A549 (cell line): Measurements from ENCODE around the gene DIP2C. TPM values are rescaled to one million over a fixed set of nuclear protein-coding genes. Genes with fewer than 3 reads are reported as not detected.

ENCODE experiments used
- ATAC-seq, 2 experiments: fragments of 200-7000 bp in 1 of 2; fragments of >200 bp in 1 of 2; cut with Nextera tagmentation in 1 of 2; cut with Tn5 transposase in 1 of 2; 3 replicates each; pipeline versions ENCODE4 v1.8.0 to v1.9.1; 2018 to 2020; ENCODE audit warnings: mild to moderate bottlenecking in 1 of 2, moderate library complexity in 1 of 2
- CTCF ChIA-PET: fragments of 300-600 bp; sonication (Branson Sonifier 250); formaldehyde crosslinking; extraction: SDS; loops from one replicate; lab custom pipeline; 2021; ENCODE audit warnings: antibody characterized with exemption, inconsistent platforms; lab: Yijun Ruan, JAX
- POLR2A ChIA-PET: fragments of 350-600 bp; formaldehyde crosslinking; extraction: SDS; loops from one replicate; lab custom pipeline; 2021; ENCODE audit warnings: antibody characterized with exemption, inconsistent platforms; lab: Yijun Ruan, JAX
- DNase-seq, 2 experiments: peaks; one replicate each; pipeline versions ENCODE4 v3.0.0 to v3.0.0-alpha.2; 2011 to 2016; ENCODE audit warnings: low read depth in 1 of 2, low spot score in 1 of 2
- FAIRE-seq: peaks from 2 replicates; lab custom pipeline; 2011; peaks lifted over from hg19 to GRCh38; lab: Jason Lieb, UNC
- H3K27ac ChIP-seq, 2 experiments: fragments of >200 bp; sonication (Bioruptor Twin); formaldehyde crosslinking; 3 replicates each; pipeline ENCODE4 v1.5.1; 2016 to 2017
- H3K4me1 ChIP-seq: fragments of >200 bp; sonication (Bioruptor Twin); formaldehyde crosslinking; 3 replicates; pipeline ENCODE4 v1.6.1; 2016
- H3K4me2 ChIP-seq: fragments of >200 bp; sonication (Bioruptor Twin); formaldehyde crosslinking; 3 replicates; pipeline ENCODE4 v1.6.1; 2016
- H3K4me3 ChIP-seq: fragments of >200 bp; sonication (Bioruptor Twin); formaldehyde crosslinking; 3 replicates; pipeline ENCODE4 v1.5.1; 2016
- H3K9me3 ChIP-seq: fragments of >200 bp; sonication (Bioruptor Twin); formaldehyde crosslinking; 3 replicates; pipeline ENCODE4 v1.6.1; 2016
- BHLHE40 ChIP-seq: IDR thresholded peaks from 2 replicates; pipeline ENCODE4 v1.6.1; 2012; ENCODE audit warnings: low read depth, low read length, inconsistent platforms
- EHMT2 ChIP-seq: fragments of 200-600 bp; sonication (generic); IDR thresholded peaks from 2 replicates; pipeline ENCODE4 v1.6.1; 2016; ENCODE audit warnings: antibody characterized with exemption, low read depth, mild to moderate bottlenecking, moderate library complexity
- FOSB ChIP-seq: fragments of 250-450 bp; sonication (Bioruptor Pico); IDR thresholded peaks from 2 replicates; pipeline ENCODE4 v1.5.0; 2020; ENCODE audit warnings: mild to moderate bottlenecking, moderate library complexity
- GATA3 ChIP-seq: IDR thresholded peaks from 2 replicates; pipeline ENCODE4 v1.6.1; 2012; ENCODE audit warnings: borderline replicate concordance
- HDAC2 ChIP-seq: fragments of 200-600 bp; sonication (generic); IDR thresholded peaks from 2 replicates; pipeline ENCODE4 v1.6.1; 2016
- JUNB ChIP-seq: fragments of >200 bp; sonication (Bioruptor Twin); formaldehyde crosslinking; IDR thresholded peaks from 2 replicates; pipeline ENCODE4 v1.6.1; 2016
- KDM1A ChIP-seq: fragments of 200-600 bp; sonication (generic); IDR thresholded peaks from 2 replicates; pipeline ENCODE4 v1.6.1; 2016; ENCODE audit warnings: low read depth, mild to moderate bottlenecking
- MYC ChIP-seq: IDR thresholded peaks from 2 replicates; pipeline ENCODE4 v1.6.1; 2012; ENCODE audit warnings: mild to moderate bottlenecking, inconsistent platforms, low read length, improper control_type of control experiment, borderline replicate concordance
- NR3C1 ChIP-seq: fragments of >200 bp; sonication (Bioruptor Twin); formaldehyde crosslinking; IDR thresholded peaks from 3 replicates; pipeline ENCODE4 v1.6.1; 2017
- RAD21 ChIP-seq, 2 experiments: fragments of >200 bp in 1 of 2; sonication (Bioruptor Twin) in 1 of 2; formaldehyde crosslinking in 1 of 2; IDR thresholded peaks in 1 of 2; conservative IDR thresholded peaks in 1 of 2; 2 replicates in 1 of 2; 3 replicates in 1 of 2; pipeline ENCODE4 v1.6.1; 2012 to 2018; ENCODE audit warnings: inconsistent platforms in 1 of 2
- RCOR1 ChIP-seq: fragments of 150-350 bp; IDR thresholded peaks from 2 replicates; pipeline ENCODE4 v1.6.1; 2014; ENCODE audit warnings: antibody characterized with exemption, low read length, low read depth
- RNF2 ChIP-seq: fragments of 200-600 bp; sonication (generic); IDR thresholded peaks from 2 replicates; pipeline ENCODE4 v1.6.1; 2016; ENCODE audit warnings: low read depth, mild to moderate bottlenecking, antibody characterized with exemption, moderate library complexity, borderline replicate concordance
- SREBF2 ChIP-seq: fragments of 450-650 bp; IDR thresholded peaks from 2 replicates; pipeline ENCODE4 v1.6.1; 2014; ENCODE audit warnings: mild to moderate bottlenecking, moderate library complexity
- ZC3H11A ChIP-seq: fragments of 450-650 bp; IDR thresholded peaks from 2 replicates; pipeline ENCODE4 v1.6.1; 2014; ENCODE audit warnings: antibody characterized with exemption, mild to moderate bottlenecking
- ZNF302 ChIP-seq: fragments of 250-450 bp; sonication (Bioruptor Pico); IDR thresholded peaks from 2 replicates; pipeline ENCODE4 v1.9.0; 2021; ENCODE audit warnings: inconsistent platforms, mild to moderate bottlenecking, moderate library complexity
- WGBS: methylation state at CpG from one replicate; pipeline ENCODE4 v1.1.6; 2017; ENCODE audit errors: missing lambda C conversion rate; 5-methylcytosine and 5-hydroxymethylcytosine counted together
- polyA plus RNA-seq, 4 experiments: library from polyadenylated mRNA; depleted of rRNA in 3 of 4; stranded (reverse); fragments of >200 nt; fragmentation: RNase III in 1 of 4; extraction: RNeasy Plus Mini Kit Qiagen cat#74134 plus additional on column Dnase treatment in 1 of 4; gene quantifications; 2 replicates in 3 of 4; 3 replicates in 1 of 4; pipeline ENCODE4 v1.2.3, GENCODE V29; 2011 to 2017
- TF ChIP-seq, protein P1 (sequence below): fragments of 150-350 bp; IDR thresholded peaks from 2 replicates; pipeline ENCODE4 v1.6.1; 2014; ENCODE audit warnings: low read depth, mild to moderate bottlenecking, low read length
- TF ChIP-seq, protein P2 (sequence below): IDR thresholded peaks from 2 replicates; pipeline ENCODE4 v1.6.1; 2012
- TF ChIP-seq, protein P3 (sequence below): fragments of 250-450 bp; sonication (Bioruptor Pico); IDR thresholded peaks from 2 replicates; pipeline ENCODE4 v1.5.0; 2021; ENCODE audit warnings: mild to moderate bottlenecking, moderate library complexity, borderline replicate concordance

DIP2C gene
- polyA plus RNA-seq, 2 of the 4 experiments (the other 2 are of a cell fraction): 3.7 to 5.0 TPM

DNA sequence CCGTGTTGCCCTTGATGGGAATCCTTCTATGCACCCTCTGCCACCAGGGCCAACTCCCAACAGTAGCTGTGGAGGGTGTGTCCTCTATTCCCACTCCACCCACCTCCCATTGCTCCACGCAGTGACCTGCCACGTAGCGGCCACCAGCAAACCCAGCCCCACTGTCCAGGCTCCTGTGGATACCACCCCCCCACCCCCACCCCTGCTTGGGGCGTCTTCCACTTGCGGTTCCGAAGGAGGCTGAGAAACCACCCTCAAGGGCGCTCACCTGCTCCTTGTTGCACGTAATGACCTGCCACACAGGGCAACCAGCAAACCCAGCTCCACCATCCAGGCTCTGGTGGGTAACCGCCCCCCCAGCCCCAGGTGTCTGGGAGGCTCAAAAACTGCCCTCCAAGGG lies 72.0 kb downstream of the DIP2C start:
- TF ChIP-seq RNF2: no peak
- no peak overlapping the region for H3K4me3 ChIP-seq
- DNase-seq (no peak), ATAC-seq (no peak), FAIRE-seq (no peak)
- ChIA-PET POLR2A (no interaction called here), CTCF (no interaction called here)
- WGBS: 95% methylated on average over 7 of the region's 10 CpGs
- no peak overlapping the region for H3K4me2 ChIP-seq
- H3K4me1 ChIP-seq: no peaks in the 10 kb centered on the region
- H3K27ac ChIP-seq: no peak overlapping the region
- no peaks in the 10 kb centered on the region for H3K9me3 ChIP-seq

DNA sequence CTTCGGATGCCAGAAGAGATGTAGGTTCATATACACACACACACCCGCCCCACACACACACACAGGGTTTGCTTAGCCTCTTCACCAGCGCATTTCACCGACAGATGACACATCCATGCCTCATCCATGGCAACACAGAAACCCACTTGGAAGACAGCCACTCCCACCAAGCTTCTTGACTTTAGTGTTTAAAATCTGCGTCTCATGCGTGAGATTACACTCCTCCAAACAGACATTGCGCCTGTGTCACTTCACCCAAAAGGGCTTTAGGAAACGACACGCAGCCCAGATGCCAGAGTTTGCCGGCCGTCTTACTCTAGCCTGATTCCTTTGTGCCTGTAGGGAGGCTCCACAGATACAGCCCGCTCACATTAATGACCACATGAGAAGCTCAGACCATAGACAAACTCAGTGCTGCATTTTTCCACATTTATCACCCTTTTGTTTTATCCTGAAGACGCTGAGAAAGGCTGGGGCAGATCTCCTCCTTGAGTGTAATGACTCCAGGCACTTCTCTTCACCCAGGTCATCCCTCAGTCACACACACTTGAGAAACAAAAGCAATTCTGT lies 73.8 kb downstream of the DIP2C start:
- Histone ChIP-seq H3K4me2 (no peak overlapping the region), H3K4me3 (no peak overlapping the region), H3K27ac (no peak overlapping the region), H3K4me1 (no peaks in the 10 kb centered on the region), H3K9me3 (no peaks in the 10 kb centered on the region)
- ChIA-PET CTCF (no interaction called here), POLR2A (no interaction called here)
- WGBS: 83% methylated on average over 13 of the region's 13 CpGs
- FAIRE-seq (no peak), ATAC-seq (no peak), DNase-seq (no peak)
- TF ChIP-seq, protein P1, sequence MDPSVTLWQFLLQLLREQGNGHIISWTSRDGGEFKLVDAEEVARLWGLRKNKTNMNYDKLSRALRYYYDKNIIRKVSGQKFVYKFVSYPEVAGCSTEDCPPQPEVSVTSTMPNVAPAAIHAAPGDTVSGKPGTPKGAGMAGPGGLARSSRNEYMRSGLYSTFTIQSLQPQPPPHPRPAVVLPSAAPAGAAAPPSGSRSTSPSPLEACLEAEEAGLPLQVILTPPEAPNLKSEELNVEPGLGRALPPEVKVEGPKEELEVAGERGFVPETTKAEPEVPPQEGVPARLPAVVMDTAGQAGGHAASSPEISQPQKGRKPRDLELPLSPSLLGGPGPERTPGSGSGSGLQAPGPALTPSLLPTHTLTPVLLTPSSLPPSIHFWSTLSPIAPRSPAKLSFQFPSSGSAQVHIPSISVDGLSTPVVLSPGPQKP: no peak
- TF ChIP-seq BHLHE40: no peak
- no peak for TF ChIP-seq FOSB (CRISPR knock-in tag)
- TF ChIP-seq RNF2: no peak
- TF ChIP-seq, all 56 proteins: peak for 0

DNA sequence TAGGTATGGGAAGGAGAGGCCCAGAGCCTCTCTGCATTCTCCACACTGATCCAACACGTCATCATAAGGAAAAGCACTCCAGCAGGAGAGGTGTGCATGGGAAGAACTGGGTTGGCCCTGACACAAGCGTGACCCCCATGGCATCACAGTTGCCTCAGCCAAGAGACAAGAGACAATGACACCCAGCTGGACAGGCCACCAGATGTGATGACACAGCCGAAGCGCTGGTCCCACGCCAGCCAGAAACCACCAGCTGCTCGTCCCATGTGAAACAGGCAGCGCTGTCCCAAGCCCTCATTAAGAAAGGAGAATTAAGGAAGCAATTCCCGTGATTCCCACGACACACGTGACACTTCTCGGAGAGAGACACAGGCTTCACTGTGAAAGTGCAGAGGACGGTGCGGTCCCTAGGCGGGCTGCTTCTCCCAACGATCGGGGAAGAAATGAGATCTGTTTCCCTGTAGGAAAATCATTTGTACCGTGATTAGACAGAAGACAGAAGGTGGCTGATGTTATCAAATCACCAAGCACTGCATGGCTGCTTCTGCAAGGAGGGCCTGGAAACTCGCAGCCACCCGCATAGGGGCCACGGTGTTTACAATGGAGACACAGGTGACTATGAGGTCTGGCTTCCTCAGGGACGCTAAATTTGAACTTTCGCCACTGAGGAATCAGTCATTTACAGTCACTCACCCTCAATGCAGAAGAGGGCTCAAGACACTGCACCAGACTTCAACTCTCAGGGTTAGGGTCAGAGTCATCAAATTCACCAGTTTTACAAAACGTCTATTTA lies 74.5 kb downstream of the DIP2C start:
- Histone ChIP-seq H3K4me3 (no peak overlapping the region), H3K4me2 (no peak overlapping the region), H3K4me1 (no peaks in the 10 kb centered on the region), H3K27ac (no peak overlapping the region), H3K9me3 (no peaks in the 10 kb centered on the region)
- ATAC-seq (no peak), FAIRE-seq (no peak), DNase-seq (no peak)
- WGBS: 91% methylated on average over 23 of the region's 23 CpGs
- ChIA-PET POLR2A (no interaction called here), CTCF (interaction anchor here (0.8 kb wide), 1 partner anchor 9 kb away, joined by 3 read pairs; no protein-coding TSS in a partner anchor)
- TF ChIP-seq, protein P2, sequence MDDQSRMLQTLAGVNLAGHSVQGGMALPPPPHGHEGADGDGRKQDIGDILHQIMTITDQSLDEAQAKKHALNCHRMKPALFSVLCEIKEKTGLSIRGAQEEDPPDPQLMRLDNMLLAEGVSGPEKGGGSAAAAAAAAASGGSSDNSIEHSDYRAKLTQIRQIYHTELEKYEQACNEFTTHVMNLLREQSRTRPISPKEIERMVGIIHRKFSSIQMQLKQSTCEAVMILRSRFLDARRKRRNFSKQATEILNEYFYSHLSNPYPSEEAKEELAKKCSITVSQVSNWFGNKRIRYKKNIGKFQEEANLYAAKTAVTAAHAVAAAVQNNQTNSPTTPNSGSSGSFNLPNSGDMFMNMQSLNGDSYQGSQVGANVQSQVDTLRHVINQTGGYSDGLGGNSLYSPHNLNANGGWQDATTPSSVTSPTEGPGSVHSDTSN: no peak
- no peak for TF ChIP-seq HDAC2
- TF ChIP-seq GATA3: no peak
- TF ChIP-seq, protein P3, sequence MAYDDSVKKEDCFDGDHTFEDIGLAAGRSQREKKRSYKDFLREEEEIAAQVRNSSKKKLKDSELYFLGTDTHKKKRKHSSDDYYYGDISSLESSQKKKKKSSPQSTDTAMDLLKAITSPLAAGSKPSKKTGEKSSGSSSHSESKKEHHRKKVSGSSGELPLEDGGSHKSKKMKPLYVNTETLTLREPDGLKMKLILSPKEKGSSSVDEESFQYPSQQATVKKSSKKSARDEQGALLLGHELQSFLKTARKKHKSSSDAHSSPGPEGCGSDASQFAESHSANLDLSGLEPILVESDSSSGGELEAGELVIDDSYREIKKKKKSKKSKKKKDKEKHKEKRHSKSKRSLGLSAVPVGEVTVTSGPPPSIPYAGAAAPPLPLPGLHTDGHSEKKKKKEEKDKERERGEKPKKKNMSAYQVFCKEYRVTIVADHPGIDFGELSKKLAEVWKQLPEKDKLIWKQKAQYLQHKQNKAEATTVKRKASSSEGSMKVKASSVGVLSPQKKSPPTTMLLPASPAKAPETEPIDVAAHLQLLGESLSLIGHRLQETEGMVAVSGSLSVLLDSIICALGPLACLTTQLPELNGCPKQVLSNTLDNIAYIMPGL (CRISPR knock-in tag): no peak
- TF ChIP-seq RAD21 (conservative IDR thresholded peaks at IDR 0.05 in 1 of 2, IDR thresholded peaks at IDR 0.05 in 1 of 2): no peak
- no peak for TF ChIP-seq SREBF2
- no peak for TF ChIP-seq MYC
- TF ChIP-seq EHMT2: no peak
- no peak for TF ChIP-seq ZNF302 (CRISPR knock-in tag)
- no peak for TF ChIP-seq FOSB (CRISPR knock-in tag)
- TF ChIP-seq RNF2: no peak
- TF ChIP-seq JUNB: no peak
- TF ChIP-seq ZC3H11A: no peak
- no peak for TF ChIP-seq RCOR1
- TF ChIP-seq KDM1A: no peak
- no peak for TF ChIP-seq NR3C1
